HCT116 (cell line): ENCODE data around the gene MYO16.

Source experiments
- CBX3 ChIP-seq: IDR thresholded peaks from 2 replicates; pipeline ENCODE4 v1.6.1; 2012; ENCODE audit warnings: low read depth
- EZH2 ChIP-seq: fragments of 200-600 bp; sonication (generic); IDR thresholded peaks from 2 replicates; pipeline ENCODE4 v1.6.1; 2017; ENCODE audit warnings: antibody characterized with exemption, mixed run types
- EZH2phosphoT487 ChIP-seq: fragments of 200-600 bp; IDR thresholded peaks from 2 replicates; pipeline ENCODE4 v1.6.1; 2018; ENCODE audit warnings: antibody characterized with exemption, borderline replicate concordance
- POLR2A ChIP-seq: IDR thresholded peaks from 2 replicates; pipeline ENCODE4 v1.7.0; 2011; ENCODE audit warnings: borderline replicate concordance; ENCODE audit not compliant: insufficient read depth, insufficient read length; ENCODE audit errors: extremely low read depth
- POLR2AphosphoS5 ChIP-seq: IDR thresholded peaks from 2 replicates; pipeline ENCODE4 v1.6.1; 2011; ENCODE audit warnings: mild to moderate bottlenecking, low read depth, low read length, moderate library complexity
- RAD21 ChIP-seq: IDR thresholded peaks from 2 replicates; pipeline ENCODE4 v1.6.1; 2012; ENCODE audit warnings: low read depth, mild to moderate bottlenecking
- SIN3A ChIP-seq: IDR thresholded peaks from 2 replicates; pipeline ENCODE4 v1.6.1; 2012; ENCODE audit warnings: low read depth
- YY1 ChIP-seq: IDR thresholded peaks from 2 replicates; pipeline ENCODE4 v1.6.1; 2011; ENCODE audit warnings: low read length, low read depth, moderate library complexity, mild to moderate bottlenecking; ENCODE audit not compliant: insufficient replicate concordance; ENCODE audit errors: extremely low read depth
- ZNF274 ChIP-seq: fragments of 200-500 bp; sonication (Bioruptor generic); IDR thresholded peaks from 2 replicates; pipeline ENCODE4 v1.6.1; 2014; ENCODE audit warnings: mild to moderate bottlenecking, low read depth, low read length, inconsistent platforms
- TF ChIP-seq, protein P1 (sequence below): IDR thresholded peaks from 2 replicates; pipeline ENCODE4 v1.6.1; 2012; ENCODE audit warnings: low read depth
- TF ChIP-seq, protein P2 (sequence below), 3 experiments: fragments of 200-600 bp in 1 of 3; sonication (generic) in 1 of 3; IDR thresholded peaks in 2 of 3; conservative IDR thresholded peaks in 1 of 3; 2 replicates each; pipeline ENCODE4 v1.5.1; 2012 to 2017; ENCODE audit warnings: low read depth in 2 of 3, low read length in 2 of 3, antibody characterized with exemption in 1 of 3, borderline replicate concordance in 1 of 3, control low read depth in 1 of 3, mild to moderate bottlenecking in 1 of 3, mixed read lengths in 1 of 3, mixed run types in 1 of 3, moderate library complexity in 1 of 3; ENCODE audit not compliant: insufficient read depth in 1 of 3

DNA sequence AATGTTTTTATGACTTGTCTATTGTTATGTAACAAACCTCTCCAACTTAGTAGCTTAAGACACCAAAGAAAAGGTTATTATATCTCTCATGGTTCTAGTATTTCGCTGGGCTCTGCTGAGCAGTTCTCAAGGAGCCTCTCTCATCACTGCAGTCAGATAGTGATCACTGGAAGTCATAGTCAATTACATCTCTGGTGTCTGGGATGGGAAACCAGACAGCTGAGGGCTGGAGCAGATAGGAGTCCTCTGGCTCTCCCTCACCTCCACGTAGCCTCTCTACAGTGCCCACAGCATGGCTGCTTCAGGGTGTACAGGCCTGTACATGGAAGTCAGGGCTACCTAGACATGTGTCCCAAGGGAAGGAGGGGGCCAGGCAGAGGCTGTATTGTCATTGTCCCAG is 507.5 kb downstream of the MYO16 start:
- TF ChIP-seq, protein P1, sequence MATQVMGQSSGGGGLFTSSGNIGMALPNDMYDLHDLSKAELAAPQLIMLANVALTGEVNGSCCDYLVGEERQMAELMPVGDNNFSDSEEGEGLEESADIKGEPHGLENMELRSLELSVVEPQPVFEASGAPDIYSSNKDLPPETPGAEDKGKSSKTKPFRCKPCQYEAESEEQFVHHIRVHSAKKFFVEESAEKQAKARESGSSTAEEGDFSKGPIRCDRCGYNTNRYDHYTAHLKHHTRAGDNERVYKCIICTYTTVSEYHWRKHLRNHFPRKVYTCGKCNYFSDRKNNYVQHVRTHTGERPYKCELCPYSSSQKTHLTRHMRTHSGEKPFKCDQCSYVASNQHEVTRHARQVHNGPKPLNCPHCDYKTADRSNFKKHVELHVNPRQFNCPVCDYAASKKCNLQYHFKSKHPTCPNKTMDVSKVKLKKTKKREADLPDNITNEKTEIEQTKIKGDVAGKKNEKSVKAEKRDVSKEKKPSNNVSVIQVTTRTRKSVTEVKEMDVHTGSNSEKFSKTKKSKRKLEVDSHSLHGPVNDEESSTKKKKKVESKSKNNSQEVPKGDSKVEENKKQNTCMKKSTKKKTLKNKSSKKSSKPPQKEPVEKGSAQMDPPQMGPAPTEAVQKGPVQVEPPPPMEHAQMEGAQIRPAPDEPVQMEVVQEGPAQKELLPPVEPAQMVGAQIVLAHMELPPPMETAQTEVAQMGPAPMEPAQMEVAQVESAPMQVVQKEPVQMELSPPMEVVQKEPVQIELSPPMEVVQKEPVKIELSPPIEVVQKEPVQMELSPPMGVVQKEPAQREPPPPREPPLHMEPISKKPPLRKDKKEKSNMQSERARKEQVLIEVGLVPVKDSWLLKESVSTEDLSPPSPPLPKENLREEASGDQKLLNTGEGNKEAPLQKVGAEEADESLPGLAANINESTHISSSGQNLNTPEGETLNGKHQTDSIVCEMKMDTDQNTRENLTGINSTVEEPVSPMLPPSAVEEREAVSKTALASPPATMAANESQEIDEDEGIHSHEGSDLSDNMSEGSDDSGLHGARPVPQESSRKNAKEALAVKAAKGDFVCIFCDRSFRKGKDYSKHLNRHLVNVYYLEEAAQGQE = no peak
- TF ChIP-seq EZH2phosphoT487 = no peak
- no peak for TF ChIP-seq YY1
- TF ChIP-seq, protein P2, sequence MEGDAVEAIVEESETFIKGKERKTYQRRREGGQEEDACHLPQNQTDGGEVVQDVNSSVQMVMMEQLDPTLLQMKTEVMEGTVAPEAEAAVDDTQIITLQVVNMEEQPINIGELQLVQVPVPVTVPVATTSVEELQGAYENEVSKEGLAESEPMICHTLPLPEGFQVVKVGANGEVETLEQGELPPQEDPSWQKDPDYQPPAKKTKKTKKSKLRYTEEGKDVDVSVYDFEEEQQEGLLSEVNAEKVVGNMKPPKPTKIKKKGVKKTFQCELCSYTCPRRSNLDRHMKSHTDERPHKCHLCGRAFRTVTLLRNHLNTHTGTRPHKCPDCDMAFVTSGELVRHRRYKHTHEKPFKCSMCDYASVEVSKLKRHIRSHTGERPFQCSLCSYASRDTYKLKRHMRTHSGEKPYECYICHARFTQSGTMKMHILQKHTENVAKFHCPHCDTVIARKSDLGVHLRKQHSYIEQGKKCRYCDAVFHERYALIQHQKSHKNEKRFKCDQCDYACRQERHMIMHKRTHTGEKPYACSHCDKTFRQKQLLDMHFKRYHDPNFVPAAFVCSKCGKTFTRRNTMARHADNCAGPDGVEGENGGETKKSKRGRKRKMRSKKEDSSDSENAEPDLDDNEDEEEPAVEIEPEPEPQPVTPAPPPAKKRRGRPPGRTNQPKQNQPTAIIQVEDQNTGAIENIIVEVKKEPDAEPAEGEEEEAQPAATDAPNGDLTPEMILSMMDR (IDR thresholded peaks at IDR 0.05 in 2 of 3, conservative IDR thresholded peaks at IDR 0.05 in 1 of 3; ENCODE audit: borderline replicate concordance in 1 of 3, insufficient read depth in 1 of 3, low read depth in 2 of 3, low read length in 2 of 3) = no peak
- TF ChIP-seq POLR2AphosphoS5 = no peak
- no peak for TF ChIP-seq ZNF274
- no peak for TF ChIP-seq EZH2
- TF ChIP-seq SIN3A = no peak
- TF ChIP-seq POLR2A = no peak
- TF ChIP-seq CBX3 = no peak
- no peak for TF ChIP-seq RAD21
